Hematopoietic multipotent progenitor cell treated with erythropoietin and hydrocortisone succinate and interleukin-3 and kit ligand, for 17 days (in vitro differentiated cells): ENCODE results near the gene RND3.

Experiments used
- DNase-seq: peaks from one replicate; pipeline ENCODE4 v3.0.0-alpha.2; 2015; ENCODE audit warnings: low spot score

Gene RND3

GRCh38 chr2:150491943-150492342 is 4.5 kb upstream of the RND3 start:
- no peak for DNase-seq

- no peak for DNase-seq
Measured at GRCh38 chr2:150491430-150491829, 4.0 kb upstream of the RND3 start.

- no peak for DNase-seq
Measured at GRCh38 chr2:150490466-150490865, 3.0 kb upstream of the RND3 start.

GRCh38 chr2:150486539-150487484 is 655 bp downstream of the RND3 start:
- DNase-seq: no peak

- DNase-seq: no peak
Measured at GRCh38 chr2:150485871-150486538, 1.5 kb downstream of the RND3 start.

GRCh38 chr2:150485114-150485870 is 2.2 kb downstream of the RND3 start:
- no peak for DNase-seq

GRCh38 chr2:150484461-150485021 is 2.9 kb downstream of the RND3 start:
- DNase-seq: no peak

GRCh38 chr2:150484006-150484405 is 3.5 kb downstream of the RND3 start:
- DNase-seq: no peak

GRCh38 chr2:150483532-150483931 is 3.9 kb downstream of the RND3 start:
- DNase-seq: no peak

GRCh38 chr2:150482667-150483400 is 4.6 kb downstream of the RND3 start:
- no peak for DNase-seq

- DNase-seq: no peak
Measured at GRCh38 chr2:150482111-150482510, 5.4 kb downstream of the RND3 start.

GRCh38 chr2:150480971-150481830 is 6.3 kb downstream of the RND3 start:
- no peak for DNase-seq

- DNase-seq: no peak
Measured at GRCh38 chr2:150480241-150480640, 7.2 kb downstream of the RND3 start.

GRCh38 chr2:150479075-150479915 is 8.2 kb downstream of the RND3 start:
- DNase-seq: no peak

GRCh38 chr2:150478200-150478974 is 9.1 kb downstream of the RND3 start:
- DNase-seq: no peak

- no peak for DNase-seq
Measured at GRCh38 chr2:150477347-150477746, 10.1 kb downstream of the RND3 start.

- DNase-seq: no peak
Measured at GRCh38 chr2:150476809-150477302, 10.6 kb downstream of the RND3 start.

GRCh38 chr2:150476286-150476685 is 11.2 kb downstream of the RND3 start:
- DNase-seq: no peak
